Measurements from ENCODE around the gene EHD1.
"Not testable (repeated sequence)": the region's sequence is repeated elsewhere in the genome, so short reads cannot be mapped to it uniquely, and the experiment has no call there.

EHD1 gene

DNA sequence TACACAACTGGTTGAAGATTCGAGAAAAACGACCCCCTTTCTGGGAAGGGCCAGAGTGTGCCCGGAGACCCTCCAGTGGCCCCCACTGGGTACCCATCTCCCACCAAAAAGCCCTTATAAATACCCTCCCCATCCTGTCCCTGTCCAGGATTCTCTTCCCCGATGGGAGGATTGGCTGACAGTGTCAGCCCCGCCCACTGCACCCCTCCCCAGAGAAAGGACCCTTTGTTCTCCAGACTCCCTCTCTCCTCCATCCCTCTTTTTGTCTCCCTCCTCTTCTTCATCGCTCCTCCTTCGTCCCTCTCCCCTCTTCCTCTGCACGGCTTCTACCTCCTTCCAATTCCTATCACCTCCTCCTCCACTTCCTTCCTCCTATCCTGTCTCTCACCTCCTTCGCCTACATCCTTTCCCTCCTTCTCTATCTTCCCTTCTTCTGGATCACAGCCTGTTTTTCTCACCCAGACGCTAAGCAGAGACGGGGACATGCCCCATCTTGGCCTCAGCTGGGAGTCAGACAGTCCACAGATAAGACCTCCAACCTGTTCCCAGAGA lies 54.8 kb downstream of the EHD1 start:
- no peak for DNase-seq (ENCODE audit: low read depth)
- no peak overlapping the region for H3K4me3 ChIP-seq (ENCODE audit: low read depth, low read length)
- TF ChIP-seq, protein P1, sequence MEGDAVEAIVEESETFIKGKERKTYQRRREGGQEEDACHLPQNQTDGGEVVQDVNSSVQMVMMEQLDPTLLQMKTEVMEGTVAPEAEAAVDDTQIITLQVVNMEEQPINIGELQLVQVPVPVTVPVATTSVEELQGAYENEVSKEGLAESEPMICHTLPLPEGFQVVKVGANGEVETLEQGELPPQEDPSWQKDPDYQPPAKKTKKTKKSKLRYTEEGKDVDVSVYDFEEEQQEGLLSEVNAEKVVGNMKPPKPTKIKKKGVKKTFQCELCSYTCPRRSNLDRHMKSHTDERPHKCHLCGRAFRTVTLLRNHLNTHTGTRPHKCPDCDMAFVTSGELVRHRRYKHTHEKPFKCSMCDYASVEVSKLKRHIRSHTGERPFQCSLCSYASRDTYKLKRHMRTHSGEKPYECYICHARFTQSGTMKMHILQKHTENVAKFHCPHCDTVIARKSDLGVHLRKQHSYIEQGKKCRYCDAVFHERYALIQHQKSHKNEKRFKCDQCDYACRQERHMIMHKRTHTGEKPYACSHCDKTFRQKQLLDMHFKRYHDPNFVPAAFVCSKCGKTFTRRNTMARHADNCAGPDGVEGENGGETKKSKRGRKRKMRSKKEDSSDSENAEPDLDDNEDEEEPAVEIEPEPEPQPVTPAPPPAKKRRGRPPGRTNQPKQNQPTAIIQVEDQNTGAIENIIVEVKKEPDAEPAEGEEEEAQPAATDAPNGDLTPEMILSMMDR (conservative IDR thresholded peaks at IDR 0.05; ENCODE audit: low read depth, low read length): no peak

DNA sequence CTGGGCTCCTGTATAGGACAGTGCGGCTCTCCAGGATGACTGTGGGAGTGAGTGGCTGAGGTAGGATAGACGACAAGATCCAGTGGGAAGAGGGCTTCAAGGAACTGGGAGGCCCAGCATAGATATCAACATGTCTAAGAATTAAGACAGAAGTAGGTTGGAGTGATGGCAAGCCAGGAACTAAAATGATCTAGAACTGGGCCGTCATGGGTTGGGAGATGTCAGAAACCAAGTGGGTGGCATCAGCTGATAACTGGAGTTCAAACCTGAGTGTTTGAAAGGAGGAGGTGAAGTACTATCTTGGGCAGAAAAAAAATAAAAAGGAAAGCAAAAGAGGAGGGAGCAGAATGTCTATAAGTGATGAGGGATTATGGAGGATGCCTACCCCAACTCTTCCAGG lies 60.9 kb downstream of the EHD1 start:
- no peak for DNase-seq (ENCODE audit: low read depth)
- TF ChIP-seq, protein P1 (conservative IDR thresholded peaks at IDR 0.05; ENCODE audit: low read depth, low read length): no peak
- no peak overlapping the region for H3K4me3 ChIP-seq (ENCODE audit: low read depth, low read length)

DNA sequence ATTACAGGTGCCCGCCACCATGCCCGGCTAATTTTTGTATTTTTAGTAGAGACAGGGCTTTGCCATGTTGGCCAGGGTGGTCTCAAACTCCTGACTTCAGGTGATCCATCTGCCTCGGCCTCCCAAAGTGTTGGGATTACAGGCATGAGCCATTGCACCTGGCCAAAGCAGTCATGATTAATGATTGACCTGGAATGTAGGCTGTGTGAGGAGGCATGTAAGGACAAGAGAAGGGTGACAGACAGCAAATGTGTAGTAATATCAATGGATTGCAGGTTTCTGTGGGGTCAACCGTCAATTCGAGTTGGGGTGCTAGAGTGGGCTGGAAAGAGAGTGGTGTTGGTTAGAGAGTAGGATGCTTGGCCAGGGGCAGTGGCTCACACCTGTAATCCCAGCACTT lies 63.0 kb downstream of the EHD1 start:
- H3K4me3 ChIP-seq (ENCODE audit: low read depth, low read length); DNase-seq (ENCODE audit: low read depth): not testable (repeated sequence)

DNA sequence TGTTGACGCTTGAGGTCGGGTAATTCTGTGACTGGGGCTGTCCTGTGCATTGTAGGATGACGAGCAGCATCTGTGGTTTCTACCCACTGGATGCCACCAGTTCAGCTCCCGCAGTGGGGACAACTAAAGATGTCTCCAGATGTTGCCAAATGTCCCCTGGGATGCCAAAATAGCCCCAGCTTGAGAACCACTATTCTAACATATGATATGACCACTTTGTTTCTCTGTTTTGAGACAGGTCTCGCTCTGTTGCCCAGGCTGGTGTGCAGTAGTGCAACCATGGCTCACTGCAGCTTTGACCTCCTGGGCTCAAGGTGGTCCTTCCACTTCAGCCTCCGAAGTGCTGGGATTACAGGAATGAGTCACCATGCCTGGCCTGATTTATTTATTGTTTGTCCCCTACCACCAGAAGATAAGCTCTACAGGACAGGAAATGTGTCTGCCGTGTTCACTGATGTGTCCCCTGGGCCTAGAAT lies 63.7 kb downstream of the EHD1 start:
- no peak overlapping the region for H3K4me3 ChIP-seq (ENCODE audit: low read depth, low read length)
- TF ChIP-seq, protein P1 (conservative IDR thresholded peaks at IDR 0.05; ENCODE audit: low read depth, low read length): no peak
- DNase-seq (ENCODE audit: low read depth): no peak

DNA sequence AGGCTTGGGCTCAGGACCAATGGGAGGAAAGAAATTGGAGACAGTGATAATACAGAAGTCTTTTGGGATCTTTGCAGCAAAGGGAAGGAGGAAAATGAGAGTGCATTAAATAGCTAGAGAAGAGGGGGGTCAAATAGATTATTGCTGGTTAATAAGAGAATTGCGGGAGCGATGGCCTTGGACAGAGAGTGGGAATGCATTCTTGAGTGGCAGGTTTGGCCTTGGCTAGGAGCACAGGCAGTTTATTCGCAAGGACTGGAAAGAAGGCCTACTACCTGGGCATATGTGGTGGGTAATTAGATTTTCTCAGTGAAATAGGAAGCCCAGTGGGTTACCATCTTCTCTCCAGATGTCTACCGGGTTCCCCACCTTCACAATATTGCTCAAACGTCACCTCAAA lies 64.6 kb downstream of the EHD1 start:
- no peak for DNase-seq (ENCODE audit: low read depth)
- TF ChIP-seq, protein P1 (conservative IDR thresholded peaks at IDR 0.05; ENCODE audit: low read depth, low read length): no peak
- no peak overlapping the region for H3K4me3 ChIP-seq (ENCODE audit: low read depth, low read length)

DNA sequence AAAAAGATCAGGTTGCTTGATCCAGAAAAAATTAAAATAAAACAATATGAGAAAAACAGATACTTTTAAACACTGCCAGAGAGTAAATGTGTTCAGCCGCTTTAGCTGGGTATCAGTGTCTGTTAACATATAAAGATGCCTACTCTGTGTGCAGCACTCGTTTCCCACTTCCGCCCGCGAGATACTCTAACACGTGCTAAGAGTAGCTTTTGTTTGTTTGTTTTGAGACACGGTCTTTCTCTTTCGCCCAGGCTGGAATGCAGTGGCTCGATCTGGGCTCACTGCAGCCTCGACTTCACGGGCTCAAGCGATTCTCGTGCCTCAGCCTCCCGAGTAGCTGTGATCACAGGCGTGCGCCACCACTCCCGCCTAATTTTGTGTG lies 67.5 kb downstream of the EHD1 start:
- H3K4me3 ChIP-seq (ENCODE audit: low read depth, low read length): peak overlapping the region; percentile 85
- TF ChIP-seq, protein P1 (conservative IDR thresholded peaks at IDR 0.05; ENCODE audit: low read depth, low read length): no peak
- DNase-seq (ENCODE audit: low read depth): no peak

DNA sequence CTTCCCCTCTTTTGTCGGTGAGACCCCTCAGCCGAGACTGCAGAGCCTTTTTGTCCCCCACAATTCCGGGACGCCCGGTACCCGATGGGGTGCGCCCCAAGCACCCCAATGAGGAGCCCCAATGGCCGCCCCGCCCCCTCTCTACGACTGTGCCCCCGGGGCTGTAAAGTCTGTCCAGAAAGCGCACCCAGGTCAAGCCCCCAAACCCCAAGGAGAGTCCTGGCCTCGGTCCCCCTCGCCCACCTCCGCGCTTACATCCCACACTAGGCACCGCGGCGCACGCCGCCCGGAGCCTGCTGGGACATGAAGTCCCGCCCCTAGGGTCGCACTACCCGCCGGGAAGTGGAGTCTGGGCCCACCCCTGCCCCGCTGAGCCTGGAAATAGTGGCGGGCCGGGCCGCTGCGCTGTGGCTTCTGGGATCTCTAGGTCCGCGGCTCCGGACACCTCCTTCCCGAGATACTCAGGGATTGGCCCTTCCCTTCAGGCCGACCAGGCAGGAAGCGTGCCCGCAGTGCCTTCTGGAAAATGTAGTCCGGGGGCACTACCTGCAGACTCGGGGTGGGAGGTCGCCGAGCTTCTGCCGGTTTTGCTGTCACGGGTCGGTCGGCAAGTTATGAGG lies 68.0 kb downstream of the EHD1 start, which contains the start of gene MEN1:
TSS of gene MEN1 (minus strand) at position 281 of the 620 bp plus-strand sequence. CDS start 442 bp downstream, outside the sequence.
- TF ChIP-seq, protein P1 (conservative IDR thresholded peaks at IDR 0.05; ENCODE audit: low read depth, low read length): no peak
- DNase-seq (ENCODE audit: low read depth): peak; percentile 97
- H3K4me3 ChIP-seq (ENCODE audit: low read depth, low read length): peak within 1 kb of the TSS; percentile 85

Measured in choroid plexus epithelial cell (primary cell).